Measurements from ENCODE around the gene FGFR3.

- no peak for TF ChIP-seq POLR2AphosphoS5 (IDR thresholded peaks at IDR 0.05; ENCODE audit: low read depth, low read length)
- no peak for TF ChIP-seq REST (IDR thresholded peaks at IDR 0.05; ENCODE audit: insufficient read depth in 1 of 2, low read depth in 2 of 2, low read length in 2 of 2)
- TF ChIP-seq TAF1 (IDR thresholded peaks at IDR 0.05; ENCODE audit: borderline replicate concordance, insufficient read depth, low read length), result no peak
- no peak for TF ChIP-seq SIN3A (IDR thresholded peaks at IDR 0.05; ENCODE audit: borderline replicate concordance, insufficient read depth, low read length)
- TF ChIP-seq FOXP2 (optimal IDR thresholded peaks at IDR 0.05; ENCODE audit: borderline replicate concordance, extremely low read depth, extremely low read length, insufficient read depth), result no peak
These were observed 19.6 kb downstream of the FGFR3 start for GRCh38 chr4:1812720-1813119.

Data from PFSK-1 (cell line).